Neuronal stem cell (in vitro differentiated cells): Measurements from ENCODE around the gene LRRTM4.

ENCODE experiments used
- DNase-seq: peaks from one replicate; pipeline ENCODE4 v3.0.0-alpha.2; 2013; ENCODE audit warnings: low spot score
- H2AFZ ChIP-seq: one replicate; pipeline ENCODE4 v1.6.1; 2013; ENCODE audit warnings: mild to moderate bottlenecking, low read length, inconsistent platforms
- H2AK5ac ChIP-seq: 2 replicates; pipeline ENCODE4 v1.6.1; 2013; ENCODE audit warnings: low read depth, mild to moderate bottlenecking, inconsistent platforms, low read length, moderate library complexity, mixed read lengths
- H2BK120ac ChIP-seq: 2 replicates; pipeline ENCODE4 v1.6.1; 2013; ENCODE audit warnings: low read depth, mild to moderate bottlenecking, inconsistent platforms, low read length, moderate library complexity, mixed read lengths
- H2BK12ac ChIP-seq: one replicate; pipeline ENCODE4 v1.6.1; 2013; ENCODE audit warnings: low read length, inconsistent platforms
- H2BK15ac ChIP-seq: 2 replicates; pipeline ENCODE4 v1.6.1; 2013; ENCODE audit warnings: mild to moderate bottlenecking, low read length, inconsistent platforms, mixed read lengths
- H2BK5ac ChIP-seq: one replicate; pipeline ENCODE4 v1.6.1; 2013; ENCODE audit warnings: inconsistent platforms, mild to moderate bottlenecking, low read length, moderate library complexity
- H3K14ac ChIP-seq: one replicate; pipeline ENCODE4 v1.6.1; 2013; ENCODE audit warnings: low read length, inconsistent platforms
- H3K18ac ChIP-seq: 2 replicates; pipeline ENCODE4 v1.6.1; 2013; ENCODE audit warnings: low read length, inconsistent platforms
- H3K23ac ChIP-seq: 2 replicates; pipeline ENCODE4 v1.6.1; 2013; ENCODE audit warnings: low read depth, mild to moderate bottlenecking, mixed read lengths, low read length, inconsistent platforms; ENCODE audit not compliant: poor library complexity
- H3K27ac ChIP-seq: replicated peaks from 3 replicates; pipeline ENCODE4 v1.5.1; 2013; ENCODE audit warnings: low read length, inconsistent platforms
- H3K27me3 ChIP-seq, 3 experiments: 2 replicates each; pipeline ENCODE4 v1.6.1; 2013; ENCODE audit warnings: low read length in 3 of 3, mild to moderate bottlenecking in 2 of 3, inconsistent platforms in 1 of 3, low read depth in 1 of 3, mixed read lengths in 1 of 3, moderate library complexity in 1 of 3; ENCODE audit not compliant: control insufficient read depth in 3 of 3, insufficient read depth in 3 of 3
- H3K36me3 ChIP-seq, 2 donors: replicated peaks in 1 of 2; 2 replicates each; pipeline ENCODE4 v1.6.1; 2013; ENCODE audit warnings: low read length in 2 of 2; ENCODE audit not compliant: control insufficient read depth in 2 of 2, insufficient read depth in 2 of 2
- H3K4ac ChIP-seq: 2 replicates; pipeline ENCODE4 v1.6.1; 2013; ENCODE audit warnings: inconsistent platforms, mild to moderate bottlenecking, low read length, moderate library complexity
- H3K4me1 ChIP-seq, 2 donors: 1 replicate in 1 of 2; 2 replicates in 1 of 2; pipeline ENCODE4 v1.6.1; 2013; ENCODE audit warnings: low read length in 2 of 2, low read depth in 1 of 2; ENCODE audit not compliant: control insufficient read depth in 2 of 2, insufficient read depth in 1 of 2
- H3K4me2 ChIP-seq: one replicate; pipeline ENCODE4 v1.6.1; 2013; ENCODE audit warnings: mild to moderate bottlenecking, low read length, inconsistent platforms; ENCODE audit not compliant: insufficient read depth, poor library complexity, severe bottlenecking
- H3K4me3 ChIP-seq, 2 donors: 2 replicates each; pipeline ENCODE4 v1.5.1; 2013; ENCODE audit warnings: low read length in 2 of 2, mild to moderate bottlenecking in 2 of 2, inconsistent platforms in 1 of 2, moderate library complexity in 1 of 2
- H3K79me1 ChIP-seq: one replicate; pipeline ENCODE4 v1.6.1; 2013; ENCODE audit warnings: low read depth, mild to moderate bottlenecking, inconsistent platforms, low read length, moderate library complexity
- H3K9ac ChIP-seq: one replicate; pipeline ENCODE4 v1.6.1; 2013; ENCODE audit warnings: mild to moderate bottlenecking, low read depth, low read length, inconsistent platforms; ENCODE audit not compliant: poor library complexity
- H3K9me3 ChIP-seq, 2 donors: replicated peaks in 1 of 2; 2 replicates each; pipeline versions ENCODE3 to v1.6.1; 2013; ENCODE audit warnings: low read length in 2 of 2, mild to moderate bottlenecking in 2 of 2, inconsistent platforms in 1 of 2, low read depth in 1 of 2, mixed read lengths in 1 of 2, moderate library complexity in 1 of 2; ENCODE audit not compliant: control insufficient read depth in 2 of 2, insufficient read depth in 1 of 2
- H4K8ac ChIP-seq: one replicate; pipeline ENCODE4 v1.6.1; 2013; ENCODE audit warnings: low read depth, mild to moderate bottlenecking, inconsistent platforms, low read length, moderate library complexity
- H4K91ac ChIP-seq: one replicate; pipeline ENCODE4 v1.6.1; 2013; ENCODE audit warnings: low read length, low read depth, mild to moderate bottlenecking, inconsistent platforms; ENCODE audit not compliant: poor library complexity
- WGBS, 2 donors: extraction: QIAGEN DNeasy Blood & Tissue Kit; methylation state at CpG; one replicate each; pipeline ENCODE4 v1.1.7; 2013; ENCODE audit warnings: missing lambda C conversion rate in 2 of 2, mixed read lengths in 1 of 2; ENCODE audit not compliant: insufficient read length in 2 of 2, insufficient replicate concordance in 1 of 2; ENCODE audit errors: extremely low coverage in 2 of 2; 5-methylcytosine and 5-hydroxymethylcytosine counted together

The LRRTM4 gene

DNA sequence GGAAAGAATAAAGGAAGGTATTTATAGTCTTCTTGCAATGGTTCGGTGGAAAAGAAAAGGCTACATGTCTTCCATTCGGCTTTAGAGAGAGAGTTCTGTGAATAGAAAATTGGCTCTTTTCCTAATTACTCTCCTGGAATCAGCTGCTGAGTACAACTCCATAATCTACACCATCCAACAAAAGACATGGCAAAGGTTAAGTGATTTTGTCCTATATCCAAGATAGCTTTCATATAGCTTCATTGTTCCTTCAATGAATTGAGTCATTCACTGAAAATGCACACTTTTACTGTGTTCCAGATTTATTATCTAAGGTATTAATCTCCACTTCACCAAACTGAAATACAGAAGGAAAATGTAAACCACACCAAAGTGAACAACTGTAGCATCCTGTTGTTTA lies 514.5 kb downstream of the LRRTM4 start:
- H3K36me3 ChIP-seq, result no peaks in the 10 kb centered on the region
- H3K4ac ChIP-seq, result no peak overlapping the region
- H2BK15ac ChIP-seq, result no peak overlapping the region
- H3K4me3 ChIP-seq, result no peak overlapping the region
- H4K8ac ChIP-seq, result no peak overlapping the region
- H2AFZ ChIP-seq, result no peak overlapping the region
- H3K23ac ChIP-seq, result no peak overlapping the region
- no peak overlapping the region for H3K18ac ChIP-seq
- H2BK120ac ChIP-seq, result no peak overlapping the region
- no peak overlapping the region for H3K9ac ChIP-seq
- H4K91ac ChIP-seq, result no peak overlapping the region
- no peak overlapping the region for H3K4me2 ChIP-seq
- no peak overlapping the region for H2BK12ac ChIP-seq
- WGBS, 2 donors, result no CpG with 5 or more reads among the region's 2 CpGs
- peaks cover 8 to 42% of the 10 kb centered on the region in 2 donors for H3K4me1 ChIP-seq
- H3K9me3 ChIP-seq, result peaks cover 0 to 3% of the 10 kb centered on the region in 2 donors
- H3K79me1 ChIP-seq, result no peaks in the 10 kb centered on the region
- H2AK5ac ChIP-seq, result no peak overlapping the region
- H3K27me3 ChIP-seq, result no peaks in the 10 kb centered on the region
- DNase-seq, result no peak
- H3K27ac ChIP-seq, result peak overlapping the region; percentile 47
- no peak overlapping the region for H3K14ac ChIP-seq
- no peak overlapping the region for H2BK5ac ChIP-seq

DNA sequence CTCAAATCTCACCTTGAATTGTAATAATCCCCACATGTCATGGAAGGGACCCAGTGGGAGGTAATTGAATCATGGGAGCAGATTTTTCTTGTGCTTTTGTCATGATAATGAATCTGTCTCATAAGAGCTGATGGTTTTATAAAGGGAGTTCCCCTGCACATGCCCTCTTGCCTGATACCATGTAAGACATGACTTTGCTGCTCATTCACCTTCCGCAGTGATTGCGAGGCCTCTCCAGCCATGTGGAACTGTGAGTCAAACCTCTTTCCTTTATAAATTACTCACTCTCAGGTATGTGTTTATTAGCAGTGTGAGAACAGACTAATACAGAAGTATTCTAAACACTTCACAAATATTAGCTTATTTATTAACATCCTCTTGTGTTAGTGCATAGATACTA lies 516.7 kb downstream of the LRRTM4 start:
- no peak overlapping the region for H2AK5ac ChIP-seq
- H4K91ac ChIP-seq, result no peak overlapping the region
- no peak overlapping the region for H3K27ac ChIP-seq
- no peak overlapping the region for H2BK120ac ChIP-seq
- no peak overlapping the region for H3K4ac ChIP-seq
- H3K9ac ChIP-seq, result no peak overlapping the region
- H2BK5ac ChIP-seq, result no peak overlapping the region
- no CpG with 5 or more reads among the region's 2 CpGs for WGBS, 2 donors
- H3K4me3 ChIP-seq, result no peak overlapping the region
- H3K79me1 ChIP-seq, result no peaks in the 10 kb centered on the region
- H3K14ac ChIP-seq, result no peak overlapping the region
- H2AFZ ChIP-seq, result no peak overlapping the region
- H3K23ac ChIP-seq, result no peak overlapping the region
- no peak overlapping the region for H2BK15ac ChIP-seq
- H3K9me3 ChIP-seq, result peaks cover 0 to 3% of the 10 kb centered on the region in 2 donors
- no peak for DNase-seq
- peaks cover 8 to 40% of the 10 kb centered on the region in 2 donors for H3K4me1 ChIP-seq
- no peaks in the 10 kb centered on the region for H3K36me3 ChIP-seq
- H2BK12ac ChIP-seq, result no peak overlapping the region
- H3K27me3 ChIP-seq, result no peaks in the 10 kb centered on the region
- H3K4me2 ChIP-seq, result no peak overlapping the region
- no peak overlapping the region for H3K18ac ChIP-seq
- H4K8ac ChIP-seq, result no peak overlapping the region

DNA sequence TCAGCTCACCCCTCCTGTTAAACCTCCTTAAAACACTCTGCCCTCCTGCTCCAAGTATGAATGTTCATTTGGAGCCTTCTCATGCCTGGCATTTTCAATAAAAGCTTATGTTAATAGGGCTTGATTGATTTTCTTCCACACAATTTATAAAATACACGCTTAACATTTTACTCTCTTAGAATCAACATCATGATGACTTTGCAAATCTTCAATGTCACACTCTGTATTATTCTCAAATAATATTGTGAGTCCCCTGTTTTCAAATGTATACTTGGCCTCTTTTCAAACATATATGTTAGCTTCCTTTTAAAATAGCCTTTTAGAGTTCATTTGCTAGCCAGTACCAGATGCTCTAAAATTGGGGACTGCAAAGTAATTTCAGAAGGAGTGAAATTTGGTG lies 520.3 kb downstream of the LRRTM4 start:
- 100% methylated on average over 1 of the region's 1 CpG; no CpG with 5 or more reads in 1 of the 2 donors for WGBS, 2 donors
- DNase-seq, result no peak
- no peak overlapping the region for H2BK5ac ChIP-seq
- H4K8ac ChIP-seq, result no peak overlapping the region
- no peaks in the 10 kb centered on the region for H3K79me1 ChIP-seq
- H3K4ac ChIP-seq, result no peak overlapping the region
- no peak overlapping the region for H4K91ac ChIP-seq
- H3K27me3 ChIP-seq, result no peaks in the 10 kb centered on the region
- no peak overlapping the region for H2AK5ac ChIP-seq
- no peak overlapping the region for H3K18ac ChIP-seq
- no peak overlapping the region for H2AFZ ChIP-seq
- H2BK15ac ChIP-seq, result no peak overlapping the region
- no peak overlapping the region for H3K27ac ChIP-seq
- H3K4me1 ChIP-seq, result peaks cover 6 to 7% of the 10 kb centered on the region in 2 donors
- no peak overlapping the region for H2BK12ac ChIP-seq
- no peak overlapping the region for H3K9ac ChIP-seq
- H3K4me3 ChIP-seq, result no peak overlapping the region
- peaks cover 0 to 3% of the 10 kb centered on the region in 2 donors for H3K9me3 ChIP-seq
- H3K4me2 ChIP-seq, result no peak overlapping the region
- H3K14ac ChIP-seq, result no peak overlapping the region
- no peaks in the 10 kb centered on the region for H3K36me3 ChIP-seq
- no peak overlapping the region for H2BK120ac ChIP-seq
- no peak overlapping the region for H3K23ac ChIP-seq

DNA sequence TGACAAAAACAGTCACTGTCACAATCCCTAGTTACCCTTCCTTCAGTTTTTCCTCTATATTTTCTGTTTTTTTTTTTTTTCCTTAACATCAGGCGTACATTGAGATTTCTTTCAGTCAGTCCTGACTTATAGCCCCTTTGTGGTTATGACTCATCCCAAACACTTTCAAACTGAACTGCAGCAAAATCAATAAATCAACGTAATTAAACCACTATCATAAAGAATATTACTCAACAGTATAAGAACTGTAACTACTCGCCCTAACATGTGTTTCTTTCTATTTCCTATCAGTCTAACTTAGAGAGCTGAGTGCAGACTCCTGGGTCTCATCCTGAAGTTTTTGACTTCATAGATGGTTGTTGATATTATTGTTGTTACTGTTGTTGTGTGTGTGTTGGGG lies 523.5 kb downstream of the LRRTM4 start:
- Histone ChIP-seq H3K4me2 (no peak overlapping the region), H3K9ac (no peak overlapping the region), H3K36me3 (no peaks in the 10 kb centered on the region), H3K14ac (no peak overlapping the region), H4K91ac (no peak overlapping the region), H2BK5ac (no peak overlapping the region), H2AFZ (no peak overlapping the region), H2BK12ac (no peak overlapping the region), H3K23ac (no peak overlapping the region), H2AK5ac (no peak overlapping the region), H3K27me3 (no peaks in the 10 kb centered on the region), H3K4me1 (peaks cover 0 to 2% of the 10 kb centered on the region in 2 donors), H3K4ac (no peak overlapping the region), H4K8ac (no peak overlapping the region), H3K27ac (no peak overlapping the region), H2BK15ac (no peak overlapping the region), H3K79me1 (no peaks in the 10 kb centered on the region), H3K18ac (no peak overlapping the region), H3K9me3 (no peaks in the 10 kb centered on the region), H2BK120ac (no peak overlapping the region), H3K4me3 (no peak overlapping the region)
- 100% methylated on average over 1 of the region's 3 CpGs; no CpG with 5 or more reads in 1 of the 2 donors for WGBS, 2 donors
- DNase-seq, result no peak
